ENCODE data around the gene CFAP251. TPM values are rescaled to one million over a fixed set of nuclear protein-coding genes. Genes with fewer than 3 reads are reported as not detected.

Gene CFAP251
- total RNA-seq, 1 donor from 2014 or later: 4.5 TPM

- DNase-seq: no peak
Measured at GRCh38 chr12:121949648-121950397, 31.4 kb downstream of the CFAP251 start.

DNA sequence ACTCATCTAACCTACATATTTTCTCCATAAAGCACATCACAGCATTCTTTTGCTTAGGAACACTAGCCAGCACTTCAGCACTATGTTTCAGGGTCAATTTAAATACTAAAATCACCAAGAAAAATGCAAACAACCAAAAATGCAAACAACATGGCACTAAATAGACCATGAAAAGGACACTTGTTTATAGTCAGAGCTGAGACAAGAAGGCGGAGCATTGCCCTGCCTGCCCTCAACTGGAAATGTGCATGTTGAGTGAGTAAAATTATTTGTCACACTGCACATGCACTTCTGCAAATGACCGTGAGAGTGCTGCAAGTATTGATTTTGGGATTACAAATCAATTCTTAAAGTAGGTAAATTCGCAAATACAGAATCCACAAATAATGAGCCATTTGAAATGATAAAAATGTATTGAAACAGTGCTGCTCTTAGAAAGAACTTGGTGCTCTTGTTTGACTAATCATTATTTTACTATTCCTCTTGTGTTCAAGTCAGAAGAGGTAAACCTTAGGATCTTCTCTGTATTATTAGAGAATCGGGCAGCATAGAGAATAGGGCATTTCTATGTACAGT, 34.8 kb downstream of the CFAP251 start:
- no peak for DNase-seq

GRCh38 chr12:121953695-121954094, 35.3 kb downstream of the CFAP251 start:
- DNase-seq: no peak

DNA sequence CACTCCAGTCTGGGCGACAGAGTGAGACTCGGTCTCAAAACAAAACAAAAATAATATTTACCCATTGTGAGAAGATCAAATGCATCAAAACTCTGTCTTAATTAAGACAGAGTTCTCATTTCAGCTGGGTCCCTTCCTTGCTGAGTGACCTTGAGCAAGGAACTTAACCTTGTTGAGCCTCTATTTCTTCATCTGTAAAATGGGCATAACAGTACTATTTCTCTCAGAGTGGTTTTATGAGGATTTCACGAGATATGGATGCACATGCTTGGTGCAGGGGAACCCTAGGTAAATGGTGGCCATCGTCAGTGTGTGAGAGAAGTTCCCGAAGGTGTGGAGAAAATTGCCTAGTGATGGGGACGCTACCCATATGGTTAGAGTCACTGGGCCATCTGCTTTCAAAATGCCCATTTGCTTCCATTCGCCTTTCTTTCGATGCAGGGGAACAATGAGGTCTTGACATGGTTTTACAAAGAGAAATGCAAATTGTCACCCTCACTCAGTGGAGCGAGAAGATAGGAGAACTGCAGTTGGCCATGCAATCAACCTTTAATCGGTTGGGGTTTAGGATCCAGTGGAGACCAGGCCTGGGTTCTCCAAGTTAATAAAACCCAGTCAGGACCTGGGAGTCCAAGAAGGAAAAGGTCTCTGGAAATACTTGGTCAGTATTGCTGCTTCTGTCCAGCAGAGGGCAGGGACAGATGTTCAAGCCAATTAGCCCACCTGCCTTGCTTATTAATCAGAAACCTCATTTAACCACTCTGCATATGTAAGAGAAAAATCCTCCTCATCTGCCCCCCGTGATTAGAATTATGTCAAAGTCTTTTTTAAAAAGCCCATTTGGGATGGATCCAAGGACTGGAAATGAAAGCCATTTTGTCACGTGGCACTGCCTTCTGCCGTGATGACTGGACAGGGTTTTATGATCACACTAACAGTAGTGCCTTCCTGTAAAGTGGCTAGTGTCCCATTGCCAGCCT, 37.2 kb downstream of the CFAP251 start:
- DNase-seq: no peak

DNA sequence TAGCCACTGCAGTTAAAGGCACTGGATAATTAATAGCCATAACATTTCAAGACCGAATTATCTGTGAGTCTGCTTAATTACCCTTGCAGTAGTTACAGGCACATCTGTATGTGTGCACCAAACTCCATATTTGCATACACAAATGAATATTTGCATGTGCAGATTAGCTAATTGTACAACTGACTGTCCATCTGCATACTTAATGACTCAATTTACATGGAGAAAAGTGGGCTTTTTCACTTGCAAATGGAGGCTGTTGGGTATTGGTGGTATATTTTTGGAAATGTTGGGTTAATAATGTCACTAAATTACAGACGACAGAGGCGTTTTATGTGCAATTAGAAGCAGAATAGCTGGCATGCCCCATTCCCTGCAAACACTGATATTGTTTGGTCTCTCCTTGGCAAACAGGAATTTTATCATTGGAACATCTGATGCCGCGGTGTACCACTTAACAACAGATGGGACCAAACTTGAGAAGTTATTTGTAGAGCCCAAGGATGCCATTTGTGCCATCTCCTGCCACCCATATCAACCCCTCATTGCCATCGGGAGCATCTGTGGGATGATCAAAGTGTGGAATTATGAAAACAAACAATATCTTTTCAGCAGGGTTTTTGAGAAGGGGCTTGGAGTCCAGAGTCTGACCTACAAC, 39.6 kb downstream of the CFAP251 start:
- DNase-seq: no peak

GRCh38 chr12:121958541-121959240, 40.3 kb downstream of the CFAP251 start:
- no peak for DNase-seq

GRCh38 chr12:121960541-121960940, 42.1 kb downstream of the CFAP251 start:
- DNase-seq: no peak

DNA sequence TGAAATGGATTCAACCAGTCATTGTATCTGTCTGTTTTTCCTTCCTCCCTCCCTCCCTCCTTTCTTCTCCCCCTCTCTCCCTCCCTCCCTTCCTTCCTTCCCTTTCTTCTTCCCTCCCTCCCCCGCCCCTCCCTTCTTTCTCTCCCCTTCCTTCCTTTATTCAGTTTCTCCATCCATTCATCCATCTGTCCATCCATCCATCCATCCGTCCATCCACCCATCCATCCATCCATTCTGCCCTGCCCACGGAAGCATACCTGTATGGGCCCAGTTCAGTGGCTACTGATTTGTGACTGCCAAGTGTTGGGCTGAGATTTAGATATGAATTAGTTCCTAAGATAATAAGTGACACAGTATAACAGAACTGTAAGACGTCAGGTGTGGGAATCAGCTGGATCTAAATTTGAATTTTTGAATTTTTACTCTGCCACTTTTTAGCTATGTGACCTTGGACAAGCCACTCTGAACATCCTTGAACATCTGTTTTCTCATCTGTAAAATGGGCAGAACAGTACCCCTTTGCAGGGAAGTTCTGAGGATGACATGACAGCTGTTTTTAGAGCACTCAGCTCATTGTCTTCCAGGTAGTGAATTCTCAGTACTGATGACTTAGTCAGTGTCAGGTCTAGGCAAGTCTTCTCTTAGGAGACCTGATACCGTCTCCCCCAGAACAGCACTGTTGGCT, 42.9 kb downstream of the CFAP251 start:
- no peak for DNase-seq

- no peak for DNase-seq
Measured at GRCh38 chr12:121963341-121964018, 45.1 kb downstream of the CFAP251 start.

- no peak for DNase-seq
Measured at GRCh38 chr12:121964813-121965643, 46.6 kb downstream of the CFAP251 start.

DNA sequence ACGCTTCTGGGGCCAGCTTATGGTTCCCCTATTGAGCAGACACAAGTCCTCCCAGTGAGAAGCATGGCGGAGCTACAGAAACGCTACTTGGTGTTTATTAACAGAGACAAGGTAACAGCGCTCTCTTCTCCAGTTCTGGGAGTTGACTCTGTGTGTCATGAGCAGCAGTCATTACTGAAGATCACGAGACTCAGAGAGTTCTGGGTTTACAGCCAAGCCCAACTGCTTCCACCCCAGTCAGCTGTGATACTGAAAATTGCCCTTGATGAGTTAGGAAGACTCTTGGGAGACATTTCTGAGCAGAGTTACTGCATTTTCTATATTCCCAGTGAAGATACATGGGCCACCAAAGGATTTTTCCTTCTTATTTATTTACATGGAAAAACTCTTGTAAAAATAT, 48.6 kb downstream of the CFAP251 start:
- no peak for DNase-seq

- DNase-seq: no peak
Measured at GRCh38 chr12:121968876-121969275, 50.5 kb downstream of the CFAP251 start.

- DNase-seq: no peak
Measured at GRCh38 chr12:121969726-121970125, 51.3 kb downstream of the CFAP251 start.

- no peak for DNase-seq
Measured at GRCh38 chr12:121970581-121971300, 52.3 kb downstream of the CFAP251 start.

GRCh38 chr12:121974026-121974985, 55.9 kb downstream of the CFAP251 start:
- DNase-seq: no peak

GRCh38 chr12:121975021-121975420, 56.6 kb downstream of the CFAP251 start:
- DNase-seq: no peak

- no peak for DNase-seq
Measured at GRCh38 chr12:121976950-121977349, 58.6 kb downstream of the CFAP251 start.

Data from tongue (tissue), 2 donors.